Epithelial cell of proximal tubule (primary cell): ENCODE results near the gene CENPK. TPM values are rescaled to one million over a fixed set of nuclear protein-coding genes. Genes with fewer than 3 reads are reported as not detected.

Source experiments
- DNase-seq: peaks from one replicate; pipeline ENCODE4 v3.0.0-alpha.2; 2011; ENCODE audit warnings: low read depth
- H3K4me3 ChIP-seq: 2 replicates; pipeline ENCODE4 v1.5.1; 2011; ENCODE audit warnings: low read depth, mild to moderate bottlenecking, low read length
- total RNA-seq: library from RNA; depleted of rRNA; stranded (reverse); fragments of >200 nt; gene quantifications from 2 replicates; pipeline ENCODE4 v1.2.3, GENCODE V29; 2015
- TF ChIP-seq, protein P1 (sequence below): conservative IDR thresholded peaks from 2 replicates; pipeline ENCODE4 v1.5.1; 2012; ENCODE audit warnings: low read depth, mild to moderate bottlenecking, low read length

The CENPK gene
- total RNA-seq, 1 donor from 2014 or later, result 23.6 TPM

DNA sequence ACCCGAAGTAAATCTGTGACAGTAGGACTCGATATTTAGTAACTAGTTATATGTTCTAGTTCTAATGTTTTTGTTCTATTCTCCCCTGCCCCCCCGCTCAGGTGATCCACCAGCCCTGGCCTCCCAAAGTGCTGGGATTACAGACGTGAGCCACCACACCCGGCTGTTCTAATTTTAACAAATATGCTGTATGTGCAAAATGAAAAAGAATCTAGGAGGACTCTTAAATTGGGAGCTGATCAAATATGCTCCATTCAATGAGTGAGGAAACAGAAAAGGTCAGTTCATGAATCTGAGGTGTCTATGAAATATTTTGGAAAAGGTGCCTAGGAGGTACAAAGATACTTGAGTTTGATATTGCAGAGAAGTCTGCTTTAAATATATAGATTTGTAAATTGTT lies 16.8 kb downstream of the CENPK start:
- TF ChIP-seq, protein P1, sequence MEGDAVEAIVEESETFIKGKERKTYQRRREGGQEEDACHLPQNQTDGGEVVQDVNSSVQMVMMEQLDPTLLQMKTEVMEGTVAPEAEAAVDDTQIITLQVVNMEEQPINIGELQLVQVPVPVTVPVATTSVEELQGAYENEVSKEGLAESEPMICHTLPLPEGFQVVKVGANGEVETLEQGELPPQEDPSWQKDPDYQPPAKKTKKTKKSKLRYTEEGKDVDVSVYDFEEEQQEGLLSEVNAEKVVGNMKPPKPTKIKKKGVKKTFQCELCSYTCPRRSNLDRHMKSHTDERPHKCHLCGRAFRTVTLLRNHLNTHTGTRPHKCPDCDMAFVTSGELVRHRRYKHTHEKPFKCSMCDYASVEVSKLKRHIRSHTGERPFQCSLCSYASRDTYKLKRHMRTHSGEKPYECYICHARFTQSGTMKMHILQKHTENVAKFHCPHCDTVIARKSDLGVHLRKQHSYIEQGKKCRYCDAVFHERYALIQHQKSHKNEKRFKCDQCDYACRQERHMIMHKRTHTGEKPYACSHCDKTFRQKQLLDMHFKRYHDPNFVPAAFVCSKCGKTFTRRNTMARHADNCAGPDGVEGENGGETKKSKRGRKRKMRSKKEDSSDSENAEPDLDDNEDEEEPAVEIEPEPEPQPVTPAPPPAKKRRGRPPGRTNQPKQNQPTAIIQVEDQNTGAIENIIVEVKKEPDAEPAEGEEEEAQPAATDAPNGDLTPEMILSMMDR, result no peak
- H3K4me3 ChIP-seq, result no peak overlapping the region
- no peak for DNase-seq

DNA sequence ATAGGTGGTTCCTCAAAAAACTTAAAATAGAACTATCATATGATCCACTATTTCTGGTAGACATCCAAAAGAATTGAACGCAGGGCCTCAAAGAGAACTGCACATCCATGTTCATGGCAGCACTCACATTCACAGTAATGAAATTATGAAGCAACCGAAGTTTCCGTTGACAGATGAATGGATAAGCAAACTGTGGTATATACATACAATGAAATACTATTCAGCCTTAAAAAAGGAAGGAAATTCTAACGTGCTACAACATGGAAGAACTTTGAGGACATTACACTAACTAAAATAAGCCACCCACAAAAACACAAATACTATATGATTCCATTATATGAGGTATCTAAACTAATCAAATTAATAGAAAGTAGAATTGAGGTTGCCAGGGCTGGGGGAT lies 18.5 kb downstream of the CENPK start:
- TF ChIP-seq, protein P1, result no peak
- H3K4me3 ChIP-seq, result no peak overlapping the region

DNA sequence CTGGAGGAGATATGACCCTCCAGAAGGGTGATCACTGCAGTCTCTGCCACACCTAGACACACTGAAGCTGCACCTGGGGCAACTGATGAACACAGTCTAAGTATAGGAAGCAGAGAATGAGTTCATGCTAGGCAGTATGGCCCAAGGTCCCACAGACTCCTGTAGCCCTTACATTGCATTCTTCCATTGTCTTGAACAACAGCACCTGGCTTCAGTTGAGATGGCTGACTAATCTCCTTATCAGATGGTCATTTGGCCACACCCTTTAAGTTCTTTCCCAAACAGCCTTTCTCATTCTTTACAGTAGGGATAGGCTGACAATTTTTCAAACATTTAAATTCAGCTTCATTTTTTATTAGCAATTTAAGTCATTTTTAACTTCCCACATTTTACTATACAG lies 23.1 kb downstream of the CENPK start:
- no peak for DNase-seq
- no peak overlapping the region for H3K4me3 ChIP-seq
- TF ChIP-seq, protein P1, result no peak

More for the DNA sequence above, 18.5 kb downstream of the CENPK start:
- DNase-seq, result no peak

DNA sequence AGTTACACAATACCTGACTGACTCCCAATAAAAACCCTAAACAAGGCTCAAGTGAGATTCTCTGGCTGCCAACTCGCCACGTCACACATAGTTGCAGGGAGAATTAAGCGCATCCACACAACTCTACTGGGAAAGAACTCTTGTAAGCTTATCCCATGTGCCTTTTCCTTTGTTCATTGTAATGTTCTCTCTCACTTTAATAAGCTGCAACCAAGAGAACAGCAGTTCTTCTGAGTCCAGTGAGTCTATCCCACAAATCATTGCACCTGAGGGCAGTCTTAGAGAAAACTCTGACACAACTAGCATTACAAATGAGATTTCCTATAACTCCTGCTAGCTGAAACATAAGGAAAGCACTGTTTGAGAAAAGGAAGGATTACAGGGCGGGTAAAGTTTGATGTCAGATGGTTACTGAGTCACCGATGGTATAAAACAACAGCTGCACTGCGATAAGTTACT lies 27.4 kb downstream of the CENPK start:
- no peak for DNase-seq
- TF ChIP-seq, protein P1, result no peak
- no peak overlapping the region for H3K4me3 ChIP-seq

DNA sequence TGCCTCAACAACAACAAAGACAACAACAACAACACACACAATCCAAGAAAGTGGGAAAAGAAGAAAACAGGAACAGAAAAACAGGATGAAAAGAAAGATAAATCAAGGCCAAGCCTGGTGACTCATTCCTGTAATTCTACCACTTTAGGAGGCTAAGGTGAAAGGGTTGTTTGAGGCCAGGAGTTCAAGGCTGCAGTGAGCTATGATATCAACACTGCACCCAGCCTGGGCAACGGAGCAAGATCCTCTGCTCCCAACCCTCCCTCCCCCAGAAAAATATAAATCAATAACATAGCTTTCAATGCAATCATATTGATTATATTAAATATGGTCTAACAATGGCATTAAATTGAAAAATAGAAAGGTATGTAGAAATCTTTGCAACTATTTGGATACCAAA lies 32.1 kb downstream of the CENPK start:
- no peak for DNase-seq
- no peak overlapping the region for H3K4me3 ChIP-seq
- TF ChIP-seq, protein P1, result no peak

DNA sequence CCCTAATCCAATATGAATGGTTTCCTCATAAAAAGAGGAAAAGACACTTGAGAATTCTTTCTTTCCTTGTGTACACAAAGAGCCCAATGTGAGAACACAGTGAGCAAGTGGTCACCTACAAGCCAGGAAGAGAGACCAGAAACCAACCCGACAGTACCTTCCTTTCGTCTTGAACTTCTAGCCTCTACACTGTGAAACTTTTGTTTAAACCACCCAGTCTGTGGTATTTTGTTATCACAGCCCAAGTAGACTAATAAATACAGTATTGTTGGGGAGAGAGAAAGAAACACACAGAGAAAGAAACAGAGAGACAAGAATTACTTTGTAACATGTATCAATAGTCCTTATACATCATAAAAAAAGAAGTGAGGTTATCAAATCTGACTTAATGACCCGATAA lies 37.2 kb downstream of the CENPK start:
- TF ChIP-seq, protein P1, result no peak
- DNase-seq, result no peak
- no peak overlapping the region for H3K4me3 ChIP-seq

DNA sequence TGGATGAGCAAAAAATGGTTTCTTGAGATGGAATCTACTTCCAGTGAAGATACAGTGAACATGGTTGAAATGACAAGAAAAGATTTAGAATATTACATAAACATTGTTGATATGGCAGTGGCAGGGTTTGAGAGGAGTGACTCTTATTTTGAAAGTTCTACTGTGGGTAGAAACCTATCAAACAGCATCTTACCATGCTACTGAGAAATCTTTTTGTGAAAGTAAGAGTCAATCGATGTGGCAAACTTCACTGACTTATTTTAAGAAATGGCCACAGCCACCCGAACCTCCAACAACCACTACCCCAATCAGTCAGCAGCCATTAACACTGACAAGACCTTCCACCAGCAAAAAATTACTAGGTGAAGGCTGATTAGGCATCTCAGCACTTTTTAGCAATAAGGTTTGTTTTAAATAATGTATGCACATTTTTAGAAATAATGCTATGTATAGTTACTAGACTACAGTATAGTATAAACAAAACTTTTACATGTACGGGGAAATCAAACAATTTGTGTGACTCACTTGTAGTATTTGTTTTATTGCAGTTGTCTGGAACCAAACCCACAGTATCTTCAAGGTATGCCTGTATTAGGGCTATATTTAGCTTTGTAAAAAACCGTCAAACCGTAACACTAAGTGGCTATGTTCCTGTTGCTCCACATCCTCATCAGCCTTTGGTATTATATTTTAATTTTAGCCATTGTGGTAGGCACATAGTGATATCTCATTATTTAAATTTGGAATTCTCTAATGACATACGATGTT lies 50.6 kb downstream of the CENPK start:
- TF ChIP-seq, protein P1, result no peak
- no peak overlapping the region for H3K4me3 ChIP-seq
- DNase-seq, result peak; percentile 22
